HEK293 (cell line): ENCODE measurements around the gene KIRREL1.

Experiments used
- CTCF ChIA-PET: fragments of 350-600 bp; formaldehyde crosslinking; extraction: SDS; loops from one replicate; lab custom pipeline; 2021; ENCODE audit warnings: antibody characterized with exemption; lab: Yijun Ruan, JAX
- POLR2A ChIA-PET: fragments of 300-600 bp; formaldehyde crosslinking; extraction: SDS; loops from one replicate; lab custom pipeline; 2020; ENCODE audit warnings: antibody characterized with exemption, inconsistent platforms; lab: Yijun Ruan, JAX
- H3K27ac ChIP-seq: fragments of 200-500 bp; sonication (Bioruptor generic); 2 replicates; pipeline ENCODE4 v1.5.1; 2014; ENCODE audit warnings: low read depth, low read length, control low read depth, inconsistent platforms; ENCODE audit errors: extremely low read depth
- H3K36me3 ChIP-seq, 2 experiments: fragments of 200-500 bp in 1 of 2; sonication (Bioruptor generic) in 1 of 2; 1 replicate in 1 of 2; 2 replicates in 1 of 2; pipeline ENCODE4 v1.5.1; 2014 to 2017; ENCODE audit warnings: inconsistent platforms in 2 of 2, low read length in 2 of 2; ENCODE audit not compliant: control insufficient read depth in 2 of 2, insufficient read depth in 1 of 2
- H3K4me1 ChIP-seq: fragments of 200-500 bp; sonication (Bioruptor generic); 2 replicates; pipeline ENCODE4 v1.5.1; 2014; ENCODE audit warnings: mild to moderate bottlenecking, low read length, inconsistent platforms; ENCODE audit not compliant: control insufficient read depth, insufficient read depth
- H3K4me3 ChIP-seq: 2 replicates; pipeline ENCODE4 v1.5.1; 2011; ENCODE audit warnings: low read depth, mild to moderate bottlenecking, control low read depth, low read length, moderate library complexity
- H3K9me3 ChIP-seq: fragments of 200-500 bp; sonication (Bioruptor generic); 2 replicates; pipeline ENCODE4 v1.5.1; 2014; ENCODE audit warnings: low read depth, low read length, inconsistent platforms; ENCODE audit not compliant: control insufficient read depth, insufficient read depth
- RBAK ChIP-seq: fragments of 450-650 bp; formaldehyde crosslinking; IDR thresholded peaks from 2 replicates; pipeline ENCODE4 v1.5.1; 2016; ENCODE audit warnings: missing biosample characterization, missing genetic modification characterization
- SCRT1 ChIP-seq: fragments of 450-650 bp; formaldehyde crosslinking; IDR thresholded peaks from 2 replicates; pipeline ENCODE4 v1.5.1; 2016; ENCODE audit warnings: missing biosample characterization, missing genetic modification characterization, borderline replicate concordance
- WT1 ChIP-seq: fragments of 450-650 bp; formaldehyde crosslinking; IDR thresholded peaks from 2 replicates; pipeline ENCODE4 v1.5.1; 2016; ENCODE audit warnings: missing biosample characterization, missing genetic modification characterization
- ZBTB7A ChIP-seq: fragments of 450-650 bp; formaldehyde crosslinking; IDR thresholded peaks from 2 replicates; pipeline ENCODE4 v1.5.1; 2016; ENCODE audit warnings: low read depth, missing biosample characterization, missing genetic modification characterization
- ZNF140 ChIP-seq: fragments of 450-650 bp; formaldehyde crosslinking; IDR thresholded peaks from 2 replicates; pipeline ENCODE4 v1.5.1; 2016; ENCODE audit warnings: missing biosample characterization, missing genetic modification characterization
- ZNF146 ChIP-seq: fragments of 450-650 bp; formaldehyde crosslinking; IDR thresholded peaks from 2 replicates; pipeline ENCODE4 v1.5.1; 2016; ENCODE audit warnings: missing biosample characterization, missing genetic modification characterization
- ZNF214 ChIP-seq: fragments of 450-650 bp; formaldehyde crosslinking; IDR thresholded peaks from 2 replicates; pipeline ENCODE4 v1.5.1; 2017; ENCODE audit warnings: missing biosample characterization, mild to moderate bottlenecking, missing genetic modification characterization, borderline replicate concordance
- ZNF423 ChIP-seq: fragments of 450-650 bp; formaldehyde crosslinking; IDR thresholded peaks from 2 replicates; pipeline ENCODE4 v1.5.1; 2016; ENCODE audit warnings: missing biosample characterization, missing genetic modification characterization
- ZNF510 ChIP-seq: fragments of 450-650 bp; formaldehyde crosslinking; IDR thresholded peaks from 2 replicates; pipeline ENCODE4 v1.5.1; 2018; ENCODE audit warnings: mild to moderate bottlenecking, missing genetic modification characterization, missing biosample characterization; ENCODE audit not compliant: insufficient replicate concordance
- ZNF548 ChIP-seq: fragments of 450-650 bp; formaldehyde crosslinking; IDR thresholded peaks from 2 replicates; pipeline ENCODE4 v1.5.1; 2016; ENCODE audit warnings: missing biosample characterization, missing genetic modification characterization
- ZNF549 ChIP-seq: fragments of 450-650 bp; IDR thresholded peaks from 2 replicates; pipeline ENCODE4 v1.5.1; 2018; ENCODE audit warnings: missing biosample characterization, missing genetic modification characterization, mild to moderate bottlenecking, inconsistent platforms, moderate library complexity
- ZNF558 ChIP-seq: fragments of 450-650 bp; formaldehyde crosslinking; IDR thresholded peaks from 2 replicates; pipeline ENCODE4 v1.5.1; 2016; ENCODE audit warnings: missing biosample characterization, missing genetic modification characterization
- ZSCAN4 ChIP-seq: fragments of 450-650 bp; formaldehyde crosslinking; IDR thresholded peaks from 2 replicates; pipeline ENCODE4 v1.5.1; 2017; ENCODE audit warnings: missing biosample characterization, missing genetic modification characterization
- TF ChIP-seq, protein P1 (sequence below): fragments of 450-650 bp; formaldehyde crosslinking; IDR thresholded peaks from 2 replicates; pipeline ENCODE4 v1.5.1; 2016; ENCODE audit warnings: missing biosample characterization, missing genetic modification characterization
- TF ChIP-seq, protein P2 (sequence below): fragments of 450-650 bp; formaldehyde crosslinking; IDR thresholded peaks from 2 replicates; pipeline ENCODE4 v1.5.1; 2016; ENCODE audit warnings: missing biosample characterization, missing genetic modification characterization
- TF ChIP-seq, protein P3 (sequence below): fragments of 450-650 bp; formaldehyde crosslinking; IDR thresholded peaks from 2 replicates; pipeline ENCODE4 v1.5.1; 2017; ENCODE audit warnings: missing biosample characterization, missing genetic modification characterization
- TF ChIP-seq, protein P4 (sequence below): fragments of 450-650 bp; formaldehyde crosslinking; IDR thresholded peaks from 2 replicates; pipeline ENCODE4 v1.5.1; 2016; ENCODE audit warnings: missing biosample characterization, missing genetic modification characterization, low read depth

Gene KIRREL1

GRCh38 chr1:157967205-157967604, 26.2 kb upstream of the KIRREL1 start (continued):
- no peak for TF ChIP-seq ZNF214 (tag by site-specific recombination)
- TF ChIP-seq RBAK (tag by site-specific recombination), result no peak
- TF ChIP-seq ZNF549, result no peak
- TF ChIP-seq WT1 (tag by site-specific recombination), result no peak
- TF ChIP-seq ZNF140, result no peak
- TF ChIP-seq, protein P1, sequence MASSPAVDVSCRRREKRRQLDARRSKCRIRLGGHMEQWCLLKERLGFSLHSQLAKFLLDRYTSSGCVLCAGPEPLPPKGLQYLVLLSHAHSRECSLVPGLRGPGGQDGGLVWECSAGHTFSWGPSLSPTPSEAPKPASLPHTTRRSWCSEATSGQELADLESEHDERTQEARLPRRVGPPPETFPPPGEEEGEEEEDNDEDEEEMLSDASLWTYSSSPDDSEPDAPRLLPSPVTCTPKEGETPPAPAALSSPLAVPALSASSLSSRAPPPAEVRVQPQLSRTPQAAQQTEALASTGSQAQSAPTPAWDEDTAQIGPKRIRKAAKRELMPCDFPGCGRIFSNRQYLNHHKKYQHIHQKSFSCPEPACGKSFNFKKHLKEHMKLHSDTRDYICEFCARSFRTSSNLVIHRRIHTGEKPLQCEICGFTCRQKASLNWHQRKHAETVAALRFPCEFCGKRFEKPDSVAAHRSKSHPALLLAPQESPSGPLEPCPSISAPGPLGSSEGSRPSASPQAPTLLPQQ (tag by site-specific recombination), result no peak
- TF ChIP-seq, protein P2, sequence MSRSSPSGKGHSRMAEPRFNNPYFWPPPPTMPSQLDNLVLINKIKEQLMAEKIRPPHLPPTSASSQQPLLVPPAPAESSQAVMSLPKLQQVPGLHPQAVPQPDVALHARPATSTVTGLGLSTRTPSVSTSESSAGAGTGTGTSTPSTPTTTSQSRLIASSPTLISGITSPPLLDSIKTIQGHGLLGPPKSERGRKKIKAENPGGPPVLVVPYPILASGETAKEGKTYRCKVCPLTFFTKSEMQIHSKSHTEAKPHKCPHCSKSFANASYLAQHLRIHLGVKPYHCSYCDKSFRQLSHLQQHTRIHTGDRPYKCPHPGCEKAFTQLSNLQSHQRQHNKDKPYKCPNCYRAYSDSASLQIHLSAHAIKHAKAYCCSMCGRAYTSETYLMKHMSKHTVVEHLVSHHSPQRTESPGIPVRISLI (tag by site-specific recombination), result no peak
- TF ChIP-seq ZNF146 (tag by site-specific recombination), result no peak
- TF ChIP-seq, protein P3, sequence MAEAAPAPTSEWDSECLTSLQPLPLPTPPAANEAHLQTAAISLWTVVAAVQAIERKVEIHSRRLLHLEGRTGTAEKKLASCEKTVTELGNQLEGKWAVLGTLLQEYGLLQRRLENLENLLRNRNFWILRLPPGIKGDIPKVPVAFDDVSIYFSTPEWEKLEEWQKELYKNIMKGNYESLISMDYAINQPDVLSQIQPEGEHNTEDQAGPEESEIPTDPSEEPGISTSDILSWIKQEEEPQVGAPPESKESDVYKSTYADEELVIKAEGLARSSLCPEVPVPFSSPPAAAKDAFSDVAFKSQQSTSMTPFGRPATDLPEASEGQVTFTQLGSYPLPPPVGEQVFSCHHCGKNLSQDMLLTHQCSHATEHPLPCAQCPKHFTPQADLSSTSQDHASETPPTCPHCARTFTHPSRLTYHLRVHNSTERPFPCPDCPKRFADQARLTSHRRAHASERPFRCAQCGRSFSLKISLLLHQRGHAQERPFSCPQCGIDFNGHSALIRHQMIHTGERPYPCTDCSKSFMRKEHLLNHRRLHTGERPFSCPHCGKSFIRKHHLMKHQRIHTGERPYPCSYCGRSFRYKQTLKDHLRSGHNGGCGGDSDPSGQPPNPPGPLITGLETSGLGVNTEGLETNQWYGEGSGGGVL (tag by site-specific recombination), result no peak

DNA sequence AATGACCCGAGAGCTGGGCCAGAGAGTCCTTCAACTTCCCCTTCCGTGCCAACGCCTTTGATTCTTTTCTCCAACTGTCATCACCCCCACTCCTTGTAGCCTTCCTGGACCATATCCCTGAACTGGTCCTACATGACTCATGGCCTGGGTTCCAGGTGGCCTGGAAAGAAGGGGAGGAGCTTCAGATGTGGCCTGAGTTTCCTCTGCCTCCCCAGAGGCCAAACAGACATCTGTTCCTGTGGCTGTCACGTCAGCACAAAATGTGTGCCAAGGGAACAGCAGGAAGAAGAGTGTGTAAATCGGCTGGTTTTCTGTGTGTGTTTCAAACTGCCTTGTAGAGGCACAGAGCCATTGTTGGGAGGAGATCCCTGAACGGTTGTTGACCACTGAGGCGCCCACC, 24.9 kb upstream of the KIRREL1 start:
- H3K4me1 ChIP-seq, result no peaks in the 10 kb centered on the region
- CTCF ChIA-PET, result interaction anchor here (0.6 to 18.5 kb wide), 19 partner anchors 8 to 557 kb away, joined by 3 to 805 read pairs (median 5); partner anchors contain the start of gene KIRREL1
- POLR2A ChIA-PET, result no interaction called here
- H3K9me3 ChIP-seq, result no peaks in the 10 kb centered on the region
- H3K4me3 ChIP-seq, result no peak overlapping the region
- H3K36me3 ChIP-seq, result no peaks in the 10 kb centered on the region
- TF ChIP-seq ZSCAN4 (tag by site-specific recombination), result no peak
- TF ChIP-seq ZBTB7A (tag by site-specific recombination), result no peak
- no peak for TF ChIP-seq ZNF510 (tag by site-specific recombination)
- TF ChIP-seq SCRT1 (tag by site-specific recombination), result no peak
- TF ChIP-seq, protein P4, sequence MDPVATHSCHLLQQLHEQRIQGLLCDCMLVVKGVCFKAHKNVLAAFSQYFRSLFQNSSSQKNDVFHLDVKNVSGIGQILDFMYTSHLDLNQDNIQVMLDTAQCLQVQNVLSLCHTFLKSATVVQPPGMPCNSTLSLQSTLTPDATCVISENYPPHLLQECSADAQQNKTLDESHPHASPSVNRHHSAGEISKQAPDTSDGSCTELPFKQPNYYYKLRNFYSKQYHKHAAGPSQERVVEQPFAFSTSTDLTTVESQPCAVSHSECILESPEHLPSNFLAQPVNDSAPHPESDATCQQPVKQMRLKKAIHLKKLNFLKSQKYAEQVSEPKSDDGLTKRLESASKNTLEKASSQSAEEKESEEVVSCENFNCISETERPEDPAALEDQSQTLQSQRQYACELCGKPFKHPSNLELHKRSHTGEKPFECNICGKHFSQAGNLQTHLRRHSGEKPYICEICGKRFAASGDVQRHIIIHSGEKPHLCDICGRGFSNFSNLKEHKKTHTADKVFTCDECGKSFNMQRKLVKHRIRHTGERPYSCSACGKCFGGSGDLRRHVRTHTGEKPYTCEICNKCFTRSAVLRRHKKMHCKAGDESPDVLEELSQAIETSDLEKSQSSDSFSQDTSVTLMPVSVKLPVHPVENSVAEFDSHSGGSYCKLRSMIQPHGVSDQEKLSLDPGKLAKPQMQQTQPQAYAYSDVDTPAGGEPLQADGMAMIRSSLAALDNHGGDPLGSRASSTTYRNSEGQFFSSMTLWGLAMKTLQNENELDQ (tag by site-specific recombination), result no peak
- TF ChIP-seq ZNF558, result no peak
- TF ChIP-seq ZNF548 (tag by site-specific recombination), result no peak
- no peak for TF ChIP-seq ZNF423 (tag by site-specific recombination)
- H3K27ac ChIP-seq, result no peak overlapping the region
